ENCODE data around the gene SRL.

The SRL gene

DNA sequence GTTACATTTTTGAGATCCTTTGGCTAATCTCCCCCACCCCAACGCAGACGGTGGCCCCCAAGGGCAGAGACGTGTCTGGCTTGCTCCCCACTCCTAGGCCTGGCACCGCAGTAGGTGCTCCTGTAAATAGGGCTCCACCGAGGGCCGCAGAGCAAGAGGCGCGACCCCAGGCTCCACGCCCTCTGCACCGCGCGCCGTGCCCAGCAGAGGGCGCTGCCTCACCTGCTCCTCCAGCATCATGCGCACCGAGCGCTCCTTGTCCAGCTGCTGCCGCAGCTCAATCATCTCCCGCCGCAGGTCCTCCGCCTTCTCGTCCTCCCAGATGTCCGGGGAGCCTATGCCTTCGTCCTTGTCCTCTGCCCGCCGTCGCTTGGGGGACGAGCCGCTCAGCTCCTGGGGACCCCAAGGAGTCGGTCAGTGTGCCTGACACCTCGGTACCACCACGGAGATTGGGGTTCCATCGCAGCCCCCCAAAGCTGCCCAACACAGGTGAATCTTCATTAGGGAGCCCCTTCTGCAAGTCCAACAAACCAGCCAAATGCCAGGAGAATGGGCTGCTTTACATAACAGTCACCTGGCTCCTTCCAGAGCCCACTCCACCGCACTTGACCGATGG, 19.8 kb upstream of the SRL start:
- H2AK5ac ChIP-seq (ENCODE audit: low read depth, low read length): peak overlapping the region; percentile 47
- peak; percentile 51 for DNase-seq (ENCODE audit: low spot score)
- H2BK120ac ChIP-seq (ENCODE audit: low read depth, low read length): no peak overlapping the region
- H2BK12ac ChIP-seq (ENCODE audit: low read length): no peak overlapping the region
- peak overlapping the region; percentile 89 for H3K23ac ChIP-seq (ENCODE audit: low read depth, low read length, poor library complexity)
- no peak overlapping the region for H4K8ac ChIP-seq (ENCODE audit: low read depth, low read length)
- peaks cover 2 to 8% of the 10 kb centered on the region in 2 donors for H3K4me1 ChIP-seq (ENCODE audit: control insufficient read depth in 2 of 2, insufficient read depth in 1 of 2, low read depth in 1 of 2, low read length in 2 of 2)
- H3K4me3 ChIP-seq (ENCODE audit: low read length in 2 of 2): no peak overlapping the region
- H2BK15ac ChIP-seq (ENCODE audit: low read length): no peak overlapping the region
- H4K91ac ChIP-seq (ENCODE audit: low read depth, low read length, poor library complexity): no peak overlapping the region
- no peak overlapping the region for H2BK5ac ChIP-seq (ENCODE audit: low read length)
- no peaks in the 10 kb centered on the region for H3K9me3 ChIP-seq (replicated peaks in 1 of 2; ENCODE audit: control insufficient read depth in 2 of 2, insufficient read depth in 1 of 2, low read depth in 1 of 2, low read length in 2 of 2)
- H3K18ac ChIP-seq (ENCODE audit: low read length): no peak overlapping the region
- H2AFZ ChIP-seq (ENCODE audit: low read length): no peak overlapping the region
- H3K27ac ChIP-seq (replicated peaks; ENCODE audit: low read length): no peak overlapping the region
- WGBS, 2 donors (ENCODE audit: extremely low coverage in 2 of 2, insufficient read length in 2 of 2, insufficient replicate concordance in 1 of 2): no CpG with 5 or more reads among the region's 35 CpGs
- no peak overlapping the region for H3K4ac ChIP-seq (ENCODE audit: low read length)
- peaks cover 30% of the 10 kb centered on the region for H3K79me1 ChIP-seq (ENCODE audit: low read depth, low read length)
- H3K4me2 ChIP-seq (ENCODE audit: insufficient read depth, low read length, poor library complexity, severe bottlenecking): peak overlapping the region; percentile 18
- H3K27me3 ChIP-seq (ENCODE audit: control insufficient read depth in 3 of 3, insufficient read depth in 3 of 3, low read depth in 1 of 3, low read length in 3 of 3): no peaks in the 10 kb centered on the region
- peak overlapping the region; percentile 56 for H3K9ac ChIP-seq (ENCODE audit: low read depth, low read length, poor library complexity)
- H3K14ac ChIP-seq (ENCODE audit: low read length): no peak overlapping the region
- peaks cover 34 to 61% of the 10 kb centered on the region in 2 donors for H3K36me3 ChIP-seq (replicated peaks in 1 of 2; ENCODE audit: control insufficient read depth in 2 of 2, insufficient read depth in 2 of 2, low read length in 2 of 2)

DNA sequence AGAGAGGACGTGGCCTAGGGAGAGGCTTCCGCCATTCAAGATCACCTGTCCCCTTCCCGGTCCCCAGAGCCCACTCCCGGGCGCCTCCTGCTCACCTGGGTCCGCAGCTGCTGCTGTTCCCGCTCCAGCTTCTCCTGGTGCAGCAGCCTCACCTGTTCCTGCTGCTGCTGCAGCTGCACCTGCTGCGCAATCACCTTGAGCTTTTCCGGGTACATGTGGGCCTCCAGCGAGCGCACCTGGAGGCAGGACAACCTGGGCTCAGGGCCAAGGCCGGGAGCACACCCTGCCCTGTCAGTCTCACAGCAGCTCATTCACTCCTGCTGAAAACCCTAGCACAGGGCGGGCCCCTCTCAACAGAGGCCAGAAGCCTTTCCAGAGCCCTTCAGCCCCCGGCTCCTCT, 18.5 kb upstream of the SRL start:
- peaks cover 26% of the 10 kb centered on the region for H3K79me1 ChIP-seq (ENCODE audit: low read depth, low read length)
- H2BK12ac ChIP-seq (ENCODE audit: low read length): no peak overlapping the region
- no peak overlapping the region for H4K91ac ChIP-seq (ENCODE audit: low read depth, low read length, poor library complexity)
- DNase-seq (ENCODE audit: low spot score): no peak
- peak overlapping the region; percentile 63 for H2AK5ac ChIP-seq (ENCODE audit: low read depth, low read length)
- no peak overlapping the region for H3K14ac ChIP-seq (ENCODE audit: low read length)
- no peak overlapping the region for H3K9ac ChIP-seq (ENCODE audit: low read depth, low read length, poor library complexity)
- peak overlapping the region; percentile 31 for H3K18ac ChIP-seq (ENCODE audit: low read length)
- H2BK15ac ChIP-seq (ENCODE audit: low read length): no peak overlapping the region
- no peak overlapping the region for H2AFZ ChIP-seq (ENCODE audit: low read length)
- no peak overlapping the region for H3K23ac ChIP-seq (ENCODE audit: low read depth, low read length, poor library complexity)
- H3K9me3 ChIP-seq (replicated peaks in 1 of 2; ENCODE audit: control insufficient read depth in 2 of 2, insufficient read depth in 1 of 2, low read depth in 1 of 2, low read length in 2 of 2): no peaks in the 10 kb centered on the region
- H3K27ac ChIP-seq (replicated peaks; ENCODE audit: low read length): no peak overlapping the region
- H3K4me1 ChIP-seq (ENCODE audit: control insufficient read depth in 2 of 2, insufficient read depth in 1 of 2, low read depth in 1 of 2, low read length in 2 of 2): peaks cover 2 to 8% of the 10 kb centered on the region in 2 donors
- no CpG with 5 or more reads among the region's 14 CpGs for WGBS, 2 donors (ENCODE audit: extremely low coverage in 2 of 2, insufficient read length in 2 of 2, insufficient replicate concordance in 1 of 2)
- no peak overlapping the region for H4K8ac ChIP-seq (ENCODE audit: low read depth, low read length)
- no peak overlapping the region for H2BK120ac ChIP-seq (ENCODE audit: low read depth, low read length)
- H3K27me3 ChIP-seq (ENCODE audit: control insufficient read depth in 3 of 3, insufficient read depth in 3 of 3, low read depth in 1 of 3, low read length in 3 of 3): no peaks in the 10 kb centered on the region
- H3K4ac ChIP-seq (ENCODE audit: low read length): no peak overlapping the region
- no peak overlapping the region for H2BK5ac ChIP-seq (ENCODE audit: low read length)
- no peak overlapping the region for H3K4me2 ChIP-seq (ENCODE audit: insufficient read depth, low read length, poor library complexity, severe bottlenecking)
- H3K36me3 ChIP-seq (replicated peaks in 1 of 2; ENCODE audit: control insufficient read depth in 2 of 2, insufficient read depth in 2 of 2, low read length in 2 of 2): peaks cover 35 to 63% of the 10 kb centered on the region in 2 donors
- no peak overlapping the region for H3K4me3 ChIP-seq (ENCODE audit: low read length in 2 of 2)

DNA sequence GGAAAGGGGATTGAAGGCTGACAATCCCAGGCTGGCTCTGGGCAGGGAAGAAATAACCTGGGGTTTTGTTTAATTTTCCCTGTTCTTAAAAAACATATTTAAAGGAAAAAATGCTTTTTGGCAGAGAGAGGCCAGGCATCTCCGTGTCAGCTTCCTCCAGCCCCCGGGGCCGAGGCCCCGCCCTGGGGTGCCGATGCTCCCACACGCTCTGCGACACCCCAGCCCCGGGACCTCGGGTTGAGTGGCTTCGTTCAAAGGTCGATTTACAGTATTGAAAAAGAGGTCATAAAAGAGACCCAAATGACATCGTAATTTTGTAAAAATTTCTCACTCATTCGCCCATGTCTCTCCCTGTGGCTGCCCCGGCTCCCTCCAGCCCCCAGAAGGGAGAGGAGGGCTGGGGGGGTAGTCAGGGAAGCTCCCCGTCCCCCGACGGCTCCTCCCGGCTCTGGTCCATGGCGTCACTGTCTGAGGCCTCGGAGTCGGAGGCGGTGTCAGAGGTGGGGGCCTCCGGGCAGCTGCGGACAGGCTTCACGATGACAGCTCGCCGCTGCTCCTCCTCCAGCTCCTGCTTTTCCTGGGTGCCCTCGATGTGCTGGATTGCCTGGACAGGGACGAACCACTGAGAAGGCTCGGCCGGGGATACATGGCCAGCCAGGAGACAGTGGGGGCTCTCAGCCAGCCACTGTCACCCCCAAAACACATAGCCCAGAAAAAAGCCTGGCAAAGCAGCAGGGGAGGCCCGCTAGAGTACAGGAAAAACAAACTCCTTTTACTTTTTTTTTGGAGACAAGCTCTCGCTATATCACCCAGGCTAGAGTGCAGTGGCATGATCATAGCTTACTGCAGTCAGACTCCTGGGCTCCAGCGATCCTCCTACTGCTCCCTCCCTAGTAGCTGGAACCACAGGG, 16.0 kb upstream of the SRL start:
- H2BK120ac ChIP-seq (ENCODE audit: low read depth, low read length): no peak overlapping the region
- H4K91ac ChIP-seq (ENCODE audit: low read depth, low read length, poor library complexity): no peak overlapping the region
- no peak overlapping the region for H3K14ac ChIP-seq (ENCODE audit: low read length)
- no peak overlapping the region for H2BK12ac ChIP-seq (ENCODE audit: low read length)
- H3K4me3 ChIP-seq (ENCODE audit: low read length in 2 of 2): no peak overlapping the region
- peaks cover 15% of the 10 kb centered on the region for H3K79me1 ChIP-seq (ENCODE audit: low read depth, low read length)
- no peak overlapping the region for H3K4me2 ChIP-seq (ENCODE audit: insufficient read depth, low read length, poor library complexity, severe bottlenecking)
- no peak overlapping the region for H4K8ac ChIP-seq (ENCODE audit: low read depth, low read length)
- H2AK5ac ChIP-seq (ENCODE audit: low read depth, low read length): no peak overlapping the region
- H3K27ac ChIP-seq (replicated peaks; ENCODE audit: low read length): no peak overlapping the region
- peaks cover 33 to 56% of the 10 kb centered on the region in 2 donors for H3K36me3 ChIP-seq (replicated peaks in 1 of 2; ENCODE audit: control insufficient read depth in 2 of 2, insufficient read depth in 2 of 2, low read length in 2 of 2)
- H3K18ac ChIP-seq (ENCODE audit: low read length): no peak overlapping the region
- no peaks in the 10 kb centered on the region for H3K27me3 ChIP-seq (ENCODE audit: control insufficient read depth in 3 of 3, insufficient read depth in 3 of 3, low read depth in 1 of 3, low read length in 3 of 3)
- no peak overlapping the region for H3K9ac ChIP-seq (ENCODE audit: low read depth, low read length, poor library complexity)
- H2BK5ac ChIP-seq (ENCODE audit: low read length): no peak overlapping the region
- WGBS, 2 donors (ENCODE audit: extremely low coverage in 2 of 2, insufficient read length in 2 of 2, insufficient replicate concordance in 1 of 2): no CpG with 5 or more reads among the region's 34 CpGs
- H3K9me3 ChIP-seq (replicated peaks in 1 of 2; ENCODE audit: control insufficient read depth in 2 of 2, insufficient read depth in 1 of 2, low read depth in 1 of 2, low read length in 2 of 2): no peaks in the 10 kb centered on the region
- no peak for DNase-seq (ENCODE audit: low spot score)
- H3K4ac ChIP-seq (ENCODE audit: low read length): no peak overlapping the region
- H2BK15ac ChIP-seq (ENCODE audit: low read length): no peak overlapping the region
- H2AFZ ChIP-seq (ENCODE audit: low read length): no peak overlapping the region
- no peaks in the 10 kb centered on the region for H3K4me1 ChIP-seq (ENCODE audit: control insufficient read depth in 2 of 2, insufficient read depth in 1 of 2, low read depth in 1 of 2, low read length in 2 of 2)
- no peak overlapping the region for H3K23ac ChIP-seq (ENCODE audit: low read depth, low read length, poor library complexity)

Measured in neuronal stem cell (in vitro differentiated cells).